SK-N-MC (cell line): ENCODE measurements around the gene MS4A6E.
A peak's percentile ranks its signal among the peaks of the same experiment; 100 is the strongest.

Experiments used
- DNase-seq: peaks from one replicate; pipeline ENCODE4 v3.0.0-alpha.2; 2011; ENCODE audit warnings: low read depth, low spot score
- H3K27ac ChIP-seq: fragments of 200-600 bp; sonication (generic); 2 replicates; pipeline ENCODE4 v1.5.1; 2016; ENCODE audit warnings: mixed run types
- H3K36me3 ChIP-seq: fragments of 200-600 bp; sonication (generic); 2 replicates; pipeline ENCODE4 v1.6.1; 2017; ENCODE audit warnings: antibody characterized with exemption, low read length, mixed read lengths; ENCODE audit not compliant: insufficient read depth
- H3K4me3 ChIP-seq: fragments of 200-600 bp; sonication (generic); 2 replicates; pipeline ENCODE4 v1.5.1; 2016
- H3K9ac ChIP-seq: fragments of 200-600 bp; sonication (generic); 2 replicates; pipeline ENCODE4 v1.8.0; 2017; ENCODE audit warnings: mixed run types, mixed read lengths; ENCODE audit not compliant: insufficient read length
- H3K9me3 ChIP-seq: fragments of 200-600 bp; sonication (generic); 2 replicates; pipeline ENCODE4 v1.6.1; 2017; ENCODE audit warnings: low read depth, mild to moderate bottlenecking, antibody characterized with exemption, low read length, moderate library complexity, mixed read lengths
- EZH2 ChIP-seq: fragments of 200-600 bp; sonication (generic); IDR thresholded peaks from one replicate; pipeline ENCODE4 v1.6.1; 2017; ENCODE audit warnings: antibody characterized with exemption
- FOXP2 ChIP-seq: optimal IDR thresholded peaks from 2 replicates; pipeline ENCODE3; 2011; ENCODE audit warnings: mild to moderate bottlenecking, moderate library complexity; ENCODE audit not compliant: insufficient read depth; ENCODE audit errors: extremely low read length, control extremely low read depth
- POLR2AphosphoS5 ChIP-seq: IDR thresholded peaks from 2 replicates; pipeline ENCODE4 v1.6.1; 2012; ENCODE audit warnings: mild to moderate bottlenecking, low read depth, low read length, borderline replicate concordance

MS4A6E gene

DNA sequence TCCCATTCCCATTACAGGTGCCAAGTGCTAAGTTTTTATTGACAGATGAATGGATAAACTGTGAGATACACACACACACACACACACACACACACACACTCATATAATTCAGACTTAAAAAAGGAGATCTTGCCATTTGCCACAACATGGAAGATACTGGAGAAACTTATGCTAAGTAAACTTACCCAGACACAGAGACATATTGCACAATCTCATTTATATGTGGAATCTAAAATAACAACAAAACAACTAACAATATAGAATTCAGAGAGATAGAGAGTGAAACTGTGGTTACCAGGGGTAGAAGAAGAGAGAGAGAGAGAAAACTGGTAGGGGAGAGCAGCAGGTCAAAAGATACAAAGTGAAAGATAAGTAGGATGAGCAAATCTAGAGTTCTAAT, 1.4 kb downstream of the MS4A6E start:
- TF ChIP-seq EZH2 (no peak), FOXP2 (no peak)
- no peak overlapping the region for H3K4me3 ChIP-seq
- H3K9ac ChIP-seq: no peak overlapping the region
- DNase-seq: no peak
- H3K9me3 ChIP-seq: no peaks in the 10 kb centered on the region
- no peak overlapping the region for H3K27ac ChIP-seq
- no peaks in the 10 kb centered on the region for H3K36me3 ChIP-seq

- Histone ChIP-seq H3K9ac (no peak overlapping the region), H3K9me3 (no peaks in the 10 kb centered on the region), H3K36me3 (no peaks in the 10 kb centered on the region), H3K27ac (no peak overlapping the region), H3K4me3 (no peak overlapping the region)
- TF ChIP-seq FOXP2 (no peak), EZH2 (no peak), POLR2AphosphoS5 (no peak)
- no peak for DNase-seq
These were observed 5.8 kb downstream of the MS4A6E start for GRCh38 chr11:60332846-60333245.

GRCh38 chr11:60334005-60334620, 7.1 kb downstream of the MS4A6E start:
- H3K9me3 ChIP-seq: no peaks in the 10 kb centered on the region
- no peaks in the 10 kb centered on the region for H3K36me3 ChIP-seq
- no peak for TF ChIP-seq FOXP2
- no peak for TF ChIP-seq POLR2AphosphoS5
- TF ChIP-seq EZH2: no peak
- no peak overlapping the region for H3K4me3 ChIP-seq
- H3K9ac ChIP-seq: no peak overlapping the region
- peak; percentile 26 for DNase-seq
- no peak overlapping the region for H3K27ac ChIP-seq

- H3K36me3 ChIP-seq: no peaks in the 10 kb centered on the region
- no peak for TF ChIP-seq FOXP2
- TF ChIP-seq EZH2: no peak
- TF ChIP-seq POLR2AphosphoS5: no peak
- H3K9ac ChIP-seq: no peak overlapping the region
- DNase-seq: no peak
- H3K27ac ChIP-seq: no peak overlapping the region
- no peak overlapping the region for H3K4me3 ChIP-seq
- no peaks in the 10 kb centered on the region for H3K9me3 ChIP-seq
These were observed 9.8 kb downstream of the MS4A6E start for GRCh38 chr11:60336767-60337391.

DNA sequence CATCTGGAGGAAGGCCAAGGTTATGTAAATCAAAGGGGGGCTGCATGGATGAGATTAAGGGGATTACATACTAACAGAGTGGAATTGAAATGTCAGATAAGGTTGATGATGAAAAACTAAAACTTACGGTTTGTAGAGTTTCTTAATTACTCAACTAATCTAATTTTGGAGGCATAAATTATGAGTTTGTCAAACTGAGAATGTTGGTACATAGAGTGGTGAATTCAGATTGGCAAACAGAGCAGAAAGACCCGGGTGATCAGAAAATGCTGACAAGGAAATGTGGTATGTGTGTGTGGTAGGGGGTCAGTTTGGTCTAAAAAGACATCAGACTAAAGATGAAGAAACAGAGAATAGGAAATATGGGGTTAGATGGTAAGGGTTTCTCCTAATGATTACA, 11.0 kb downstream of the MS4A6E start:
- H3K27ac ChIP-seq: no peak overlapping the region
- TF ChIP-seq EZH2 (no peak), FOXP2 (no peak), POLR2AphosphoS5 (no peak)
- H3K36me3 ChIP-seq: no peaks in the 10 kb centered on the region

GRCh38 chr11:60339356-60339755, 12.3 kb downstream of the MS4A6E start:
- H3K9me3 ChIP-seq: no peaks in the 10 kb centered on the region
- H3K9ac ChIP-seq: no peak overlapping the region
- no peak for DNase-seq
- no peak overlapping the region for H3K27ac ChIP-seq
- no peaks in the 10 kb centered on the region for H3K36me3 ChIP-seq
- H3K4me3 ChIP-seq: no peak overlapping the region
- TF ChIP-seq EZH2 (no peak), POLR2AphosphoS5 (no peak), FOXP2 (no peak)

More for the DNA sequence above, 11.0 kb downstream of the MS4A6E start:
- no peak overlapping the region for H3K9ac ChIP-seq
- H3K9me3 ChIP-seq: no peaks in the 10 kb centered on the region
- no peak for DNase-seq
- H3K4me3 ChIP-seq: no peak overlapping the region

DNA sequence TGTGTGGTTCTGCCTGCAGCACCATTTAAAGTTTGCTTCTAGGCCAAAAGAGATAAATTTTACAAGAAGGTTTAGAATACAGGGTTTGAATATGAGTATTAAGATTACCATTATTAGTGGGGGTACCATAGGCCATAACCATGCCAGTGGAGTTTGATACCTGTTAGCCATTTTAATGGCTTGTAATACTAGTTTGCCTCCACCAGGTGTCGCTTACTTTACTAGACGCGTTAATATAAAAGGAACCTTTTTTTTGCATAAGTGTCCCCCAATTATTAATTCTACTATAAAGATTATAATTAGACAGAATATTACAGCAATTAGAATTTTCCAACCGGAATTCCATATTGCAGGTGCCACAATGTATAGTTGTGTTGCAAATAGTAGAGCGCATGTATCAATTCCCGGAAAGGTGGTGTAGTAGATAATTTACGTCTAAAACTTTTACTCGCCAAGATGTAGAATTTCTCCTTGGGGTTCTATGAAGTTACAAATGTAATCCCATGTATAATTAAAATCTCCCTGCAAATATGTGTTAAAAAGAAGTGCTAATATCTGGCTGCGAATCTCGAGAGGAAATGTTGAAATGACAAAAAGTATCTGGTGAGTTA, 16.1 kb downstream of the MS4A6E start:
- H3K9ac ChIP-seq: no peak overlapping the region
- no peaks in the 10 kb centered on the region for H3K36me3 ChIP-seq
- no peak for DNase-seq
- H3K4me3 ChIP-seq: no peak overlapping the region
- no peak overlapping the region for H3K27ac ChIP-seq
- no peaks in the 10 kb centered on the region for H3K9me3 ChIP-seq
- TF ChIP-seq POLR2AphosphoS5 (no peak), FOXP2 (no peak), EZH2 (no peak)

DNA sequence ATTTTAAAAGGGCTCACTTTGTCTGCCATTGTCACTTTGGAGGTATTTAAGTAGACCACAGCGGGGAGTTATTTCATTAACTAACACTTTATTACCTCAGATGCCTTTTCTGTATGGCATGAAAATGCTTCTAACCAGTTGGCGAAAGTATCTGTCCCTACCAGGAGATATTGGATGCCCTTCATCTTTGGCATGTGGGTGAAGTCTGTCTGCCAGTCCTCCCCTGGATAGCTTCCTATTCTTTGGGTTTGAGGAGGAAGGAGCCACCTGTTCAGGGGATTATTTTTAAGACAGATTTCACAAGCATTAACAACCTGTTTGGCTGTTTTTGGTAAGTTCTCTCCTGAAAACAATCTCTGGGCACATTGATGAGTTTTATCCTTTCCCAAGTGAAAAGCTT, 17.1 kb downstream of the MS4A6E start:
- no peak overlapping the region for H3K27ac ChIP-seq
- no peaks in the 10 kb centered on the region for H3K9me3 ChIP-seq
- TF ChIP-seq EZH2: no peak
- no peak for TF ChIP-seq POLR2AphosphoS5
- no peak for TF ChIP-seq FOXP2
- H3K4me3 ChIP-seq: no peak overlapping the region
- H3K36me3 ChIP-seq: no peaks in the 10 kb centered on the region
- DNase-seq: no peak
- H3K9ac ChIP-seq: no peak overlapping the region

DNA sequence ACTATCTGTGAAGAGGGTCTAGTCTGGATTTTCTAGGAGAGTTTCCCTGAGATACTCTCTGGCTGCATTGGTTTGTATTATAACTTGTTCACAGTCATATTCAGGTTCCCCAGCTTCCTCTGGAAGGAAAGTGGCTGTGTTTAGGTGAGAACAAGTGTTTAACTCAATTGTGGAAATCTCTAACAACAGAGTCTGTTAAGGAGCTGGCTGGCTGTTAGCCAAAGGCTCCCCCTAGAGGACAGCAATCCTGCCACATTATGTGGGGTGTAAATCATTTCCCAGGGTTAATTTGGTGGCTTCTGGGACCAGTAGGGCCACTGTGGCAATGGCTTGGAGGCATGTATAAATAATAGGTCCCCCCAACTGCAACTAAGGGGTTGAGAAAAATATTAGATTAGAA, 18.4 kb downstream of the MS4A6E start:
- no peak overlapping the region for H3K27ac ChIP-seq
- DNase-seq: no peak

More for the DNA sequence above, 18.4 kb downstream of the MS4A6E start:
- TF ChIP-seq EZH2 (no peak), POLR2AphosphoS5 (no peak), FOXP2 (no peak)
- Histone ChIP-seq H3K4me3 (no peak overlapping the region), H3K36me3 (no peaks in the 10 kb centered on the region), H3K9ac (no peak overlapping the region), H3K9me3 (no peaks in the 10 kb centered on the region)
